HFFc6 (cell line): ENCODE data around the gene MKRN2. TPM values are rescaled to one million over a fixed set of nuclear protein-coding genes. Genes with fewer than 3 reads are reported as not detected.

Source experiments
- DNase-seq: peaks from one replicate; pipeline ENCODE4 v3.0.0-alpha.2; 2018
- H3K27ac Mint-ChIP-seq: 2 replicates; pipeline ENCODE4 v1.8.0; 2020; ENCODE audit warnings: mild to moderate bottlenecking, mixed read lengths
- H3K27me3 Mint-ChIP-seq: 2 replicates; pipeline ENCODE4 v1.8.0; 2021; ENCODE audit warnings: mild to moderate bottlenecking, moderate library complexity, mixed read lengths; ENCODE audit not compliant: insufficient read depth
- H3K36me3 Mint-ChIP-seq: 2 replicates; pipeline ENCODE4 v1.8.0; 2021; ENCODE audit warnings: low read depth, mixed read lengths
- H3K4me1 Mint-ChIP-seq: 2 replicates; pipeline ENCODE4 v1.8.0; 2020; ENCODE audit warnings: low read depth, mixed read lengths
- H3K4me3 Mint-ChIP-seq: 2 replicates; pipeline ENCODE4 v1.8.0; 2020; ENCODE audit warnings: mild to moderate bottlenecking, moderate library complexity, mixed read lengths
- H3K9me3 Mint-ChIP-seq: 2 replicates; pipeline ENCODE4 v1.8.0; 2020; ENCODE audit warnings: mild to moderate bottlenecking, mixed read lengths
- CTCF ChIP-seq: fragments of 200-600 bp; sonication (generic); IDR thresholded peaks from 2 replicates; pipeline ENCODE4 v1.5.0; 2021; ENCODE audit warnings: antibody characterized with exemption, mild to moderate bottlenecking
- total RNA-seq, 6 experiments: library from RNA; stranded (reverse); fragmentation: NEBNext Ultra II Directional; extraction: Animal tissue kit (Norgen Biotek cat#: 25700); gene quantifications; 2 replicates in 1 of 6; 3 replicates in 5 of 6; pipeline ENCODE4 v1.2.3, GENCODE V29; 2021

MKRN2 gene
- total RNA-seq, 6 experiments from 2014 or later: 31.0 to 35.8 (median 34.8) TPM

GRCh38 chr3:12513694-12514446, 43.0 kb upstream of the MKRN2 start:
- H3K27ac Mint-ChIP-seq: no peak overlapping the region
- H3K9me3 Mint-ChIP-seq: no peaks in the 10 kb centered on the region
- no peak overlapping the region for H3K4me3 Mint-ChIP-seq
- no peaks in the 10 kb centered on the region; the same call in 1 of the 2 replicates for H3K27me3 Mint-ChIP-seq
- no peak for TF ChIP-seq CTCF
- no peak for DNase-seq
- H3K4me1 Mint-ChIP-seq: peaks cover 2% of the 10 kb centered on the region
- 0 out of 2 replicates have a peak, but pooled peaks cover 6% of the 10 kb centered on the region for H3K36me3 Mint-ChIP-seq

- 0 out of 2 replicates have a peak, but pooled peaks cover 11% of the 10 kb centered on the region for H3K36me3 Mint-ChIP-seq
- no peak overlapping the region for H3K4me3 Mint-ChIP-seq
- no peaks in the 10 kb centered on the region for H3K9me3 Mint-ChIP-seq
- no peaks in the 10 kb centered on the region for H3K27me3 Mint-ChIP-seq
- TF ChIP-seq CTCF: no peak
- no peaks in the 10 kb centered on the region for H3K4me1 Mint-ChIP-seq
- no peak for DNase-seq
- H3K27ac Mint-ChIP-seq: no peak overlapping the region
These were observed 41.3 kb upstream of the MKRN2 start for GRCh38 chr3:12515631-12516030.

GRCh38 chr3:12516873-12517272, 40.0 kb upstream of the MKRN2 start:
- H3K27ac Mint-ChIP-seq: no peak overlapping the region
- TF ChIP-seq CTCF: no peak
- no peak overlapping the region for H3K4me3 Mint-ChIP-seq
- H3K4me1 Mint-ChIP-seq: no peaks in the 10 kb centered on the region
- no peaks in the 10 kb centered on the region for H3K27me3 Mint-ChIP-seq
- no peak for DNase-seq
- peaks cover 12% of the 10 kb centered on the region for H3K36me3 Mint-ChIP-seq
- H3K9me3 Mint-ChIP-seq: no peaks in the 10 kb centered on the region

GRCh38 chr3:12518261-12519028, 38.4 kb upstream of the MKRN2 start:
- H3K36me3 Mint-ChIP-seq: peaks cover 12% of the 10 kb centered on the region
- H3K27ac Mint-ChIP-seq: no peak overlapping the region
- H3K27me3 Mint-ChIP-seq: no peaks in the 10 kb centered on the region
- TF ChIP-seq CTCF: no peak
- no peak for DNase-seq
- no peak overlapping the region for H3K4me3 Mint-ChIP-seq
- H3K4me1 Mint-ChIP-seq: no peaks in the 10 kb centered on the region
- H3K9me3 Mint-ChIP-seq: no peaks in the 10 kb centered on the region

GRCh38 chr3:12521010-12521409, 35.9 kb upstream of the MKRN2 start:
- H3K4me3 Mint-ChIP-seq: no peak overlapping the region
- no peaks in the 10 kb centered on the region for H3K27me3 Mint-ChIP-seq
- H3K27ac Mint-ChIP-seq: no peak overlapping the region
- TF ChIP-seq CTCF: no peak
- DNase-seq: no peak
- no peaks in the 10 kb centered on the region for H3K9me3 Mint-ChIP-seq
- H3K4me1 Mint-ChIP-seq: no peaks in the 10 kb centered on the region
- H3K36me3 Mint-ChIP-seq: peaks cover 12% of the 10 kb centered on the region
